ENCODE measurements around the gene ZNF853.
A peak's percentile ranks its signal among the peaks of the same experiment; 100 is the strongest.
"Not testable (repeated sequence)": the region's sequence is repeated elsewhere in the genome, so short reads cannot be mapped to it uniquely, and the experiment has no call there.

Gene ZNF853

GRCh38 chr7:6634971-6635370, 19.6 kb downstream of the ZNF853 start:
- DNase-seq: not testable (repeated sequence)

GRCh38 chr7:6636741-6637543, 21.5 kb downstream of the ZNF853 start, which contains the start of gene ZNF316:
Gene ZNF316, plus strand, starts transcription at chr7:6637318. Its CDS starts 5,092 bp downstream, at chr7:6642410.
- DNase-seq: peak in 44 of 51 donors; percentile 8 to 83 (median 44)

GRCh38 chr7:6637544-6638229, 22.3 kb downstream of the ZNF853 start:
- peak in 5 of 51 donors; percentile 3 to 19 (median 7) for DNase-seq

- DNase-seq: no peak
Observed at GRCh38 chr7:6639032-6639431, 23.6 kb downstream of the ZNF853 start.

GRCh38 chr7:6639627-6640026, 24.2 kb downstream of the ZNF853 start:
- DNase-seq: no peak

- peak in 1 of 51 donors; percentile 12 for DNase-seq
Observed at GRCh38 chr7:6640246-6640721, 24.9 kb downstream of the ZNF853 start.

GRCh38 chr7:6641305-6642035, 26.1 kb downstream of the ZNF853 start:
- DNase-seq: no peak

- DNase-seq: no peak
Observed at GRCh38 chr7:6642239-6642839, 26.9 kb downstream of the ZNF853 start.

GRCh38 chr7:6642861-6643640, 27.6 kb downstream of the ZNF853 start:
- no peak for DNase-seq

- DNase-seq: no peak
Observed at GRCh38 chr7:6643915-6644625, 28.7 kb downstream of the ZNF853 start.

GRCh38 chr7:6644728-6645127, 29.3 kb downstream of the ZNF853 start:
- no peak for DNase-seq

- no peak for DNase-seq
Observed at GRCh38 chr7:6646465-6646864, 31.1 kb downstream of the ZNF853 start.

- DNase-seq: no peak
Observed at GRCh38 chr7:6647080-6647479, 31.7 kb downstream of the ZNF853 start.

GRCh38 chr7:6647541-6647940, 32.1 kb downstream of the ZNF853 start:
- DNase-seq: no peak

- no peak for DNase-seq
Observed at GRCh38 chr7:6648066-6648814, 32.8 kb downstream of the ZNF853 start.

GRCh38 chr7:6648815-6649104, 33.4 kb downstream of the ZNF853 start:
- DNase-seq: no peak

GRCh38 chr7:6649241-6649961, 34.0 kb downstream of the ZNF853 start:
- DNase-seq: no peak

- no peak for DNase-seq
Observed at GRCh38 chr7:6650086-6650485, 34.7 kb downstream of the ZNF853 start.

GRCh38 chr7:6650521-6651011, 35.2 kb downstream of the ZNF853 start:
- DNase-seq: no peak
